NCI-H2196 (cell line): ENCODE data around the gene LARGE2.

Experiments used
- DNase-seq: peaks from one replicate; lab custom pipeline; 2025; ENCODE audit not compliant: unreplicated experiment; lab: John Stamatoyannopoulos, UW

LARGE2 gene

GRCh38 chr11:45959851-45960250, 37.4 kb downstream of the LARGE2 start:
- no peak for DNase-seq

GRCh38 chr11:45960387-45961095, 38.1 kb downstream of the LARGE2 start:
- DNase-seq = no peak

GRCh38 chr11:45961751-45962240, 39.3 kb downstream of the LARGE2 start:
- no peak for DNase-seq

GRCh38 chr11:45964911-45965389, 42.5 kb downstream of the LARGE2 start:
- DNase-seq = peak; percentile 77

DNA sequence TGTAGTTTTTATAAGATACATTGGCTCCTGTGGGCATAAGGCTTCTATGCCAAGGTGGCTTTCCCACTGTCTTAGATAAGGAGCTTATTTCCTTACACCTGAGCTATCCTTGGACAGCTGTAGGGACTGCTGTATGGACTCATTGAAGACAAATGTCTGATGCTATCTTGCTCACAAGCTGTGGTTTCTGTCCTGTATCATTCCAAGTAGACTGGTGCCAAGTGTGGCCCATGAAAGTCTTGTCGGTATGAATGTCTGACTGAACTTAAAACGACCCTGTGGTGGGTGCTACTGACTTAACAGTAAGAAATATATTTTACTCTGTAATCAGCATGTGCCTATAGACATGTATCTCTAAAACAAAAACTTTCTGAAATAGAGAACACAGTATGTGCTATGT, 45.0 kb downstream of the LARGE2 start:
- no peak for DNase-seq

GRCh38 chr11:45968901-45969300, 46.4 kb downstream of the LARGE2 start:
- no peak for DNase-seq

DNA sequence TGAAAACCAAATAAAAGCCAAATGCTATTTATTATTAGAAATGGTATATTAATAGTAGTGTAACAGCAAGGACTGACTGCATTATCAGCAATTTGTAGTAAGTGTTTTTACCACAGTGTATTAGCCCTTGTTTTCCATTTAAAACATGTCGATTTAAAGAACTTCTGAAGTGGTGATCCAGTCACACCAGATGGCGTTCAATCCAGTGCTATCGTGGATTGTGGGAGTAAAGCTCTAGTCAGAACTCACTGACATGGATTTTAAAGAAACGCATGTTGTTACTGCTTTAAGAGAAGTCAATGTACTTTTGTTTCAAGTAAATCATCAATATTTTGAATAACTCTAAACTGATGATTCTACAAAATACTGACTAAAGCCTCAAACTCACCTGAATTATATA, 51.1 kb downstream of the LARGE2 start:
- no peak for DNase-seq

GRCh38 chr11:45974806-45975205, 52.4 kb downstream of the LARGE2 start:
- DNase-seq = no peak
